ENCODE measurements around the gene DHRS11.

- no peak for TF ChIP-seq CEBPB (IDR thresholded peaks at IDR 0.05; ENCODE audit: low read depth, low read length)
- TF ChIP-seq CTCF (conservative IDR thresholded peaks at IDR 0.05; ENCODE audit: low read depth, low read length), result no peak
- TF ChIP-seq ELK1 (IDR thresholded peaks at IDR 0.05; ENCODE audit: borderline replicate concordance, low read depth, low read length), result no peak
- no peak for TF ChIP-seq POLR2A (IDR thresholded peaks at IDR 0.05; ENCODE audit: low read depth, low read length)
- no peak for TF ChIP-seq RAD21 (IDR thresholded peaks at IDR 0.05; ENCODE audit: low read length)
- TF ChIP-seq BHLHE40 (IDR thresholded peaks at IDR 0.05; ENCODE audit: low read depth, low read length), result no peak
- no peak for TF ChIP-seq RCOR1 (IDR thresholded peaks at IDR 0.05; ENCODE audit: insufficient replicate concordance, low read length)
- TF ChIP-seq RFX5 (IDR thresholded peaks at IDR 0.05; ENCODE audit: low read depth, low read length), result no peak
- TF ChIP-seq MAFK (IDR thresholded peaks at IDR 0.05; ENCODE audit: low read depth, low read length), result no peak
- TF ChIP-seq NFE2L2 (IDR thresholded peaks at IDR 0.05; ENCODE audit: low read depth, low read length), result no peak
- TF ChIP-seq USF2 (IDR thresholded peaks at IDR 0.05; ENCODE audit: low read depth, low read length), result no peak
- no peak for TF ChIP-seq CHD1 (IDR thresholded peaks at IDR 0.05; ENCODE audit: low read depth, low read length)
- TF ChIP-seq MXI1 (IDR thresholded peaks at IDR 0.05; ENCODE audit: borderline replicate concordance, low read depth, low read length), result no peak
- TF ChIP-seq SMC3 (IDR thresholded peaks at IDR 0.05; ENCODE audit: low read depth, low read length), result no peak
Observed at GRCh38 chr17:36617773-36618172, 26.1 kb downstream of the DHRS11 start.
